ENCODE measurements around the gene CEP170B.
"Not testable (repeated sequence)": the region's sequence is repeated elsewhere in the genome, so short reads cannot be mapped to it uniquely, and the experiment has no call there.

The CEP170B gene

GRCh38 chr14:104880584-104881210 is 15.6 kb downstream of the CEP170B start:
- Histone ChIP-seq H3K9ac (ENCODE audit: low read length) (no peak overlapping the region), H3K36me3 (ENCODE audit: control insufficient read depth, insufficient read depth, low read length) (peaks cover 10% of the 10 kb centered on the region), H3K27me3 (ENCODE audit: control insufficient read depth, insufficient read depth, low read length) (no peaks in the 10 kb centered on the region), H3K4me1 (ENCODE audit: control insufficient read depth, insufficient read depth, low read length) (no peaks in the 10 kb centered on the region), H3K27ac (ENCODE audit: low read depth, low read length) (no peak overlapping the region), H3K4me3 (ENCODE audit: low read length) (no peak overlapping the region)

- no peaks in the 10 kb centered on the region for H3K4me1 ChIP-seq (ENCODE audit: control insufficient read depth, insufficient read depth, low read length)
- no peak overlapping the region for H3K27ac ChIP-seq (ENCODE audit: low read depth, low read length)
- H3K36me3 ChIP-seq (ENCODE audit: control insufficient read depth, insufficient read depth, low read length), result peaks cover 10% of the 10 kb centered on the region
- no peaks in the 10 kb centered on the region for H3K27me3 ChIP-seq (ENCODE audit: control insufficient read depth, insufficient read depth, low read length)
- H3K9ac ChIP-seq (ENCODE audit: low read length), result no peak overlapping the region
- H3K4me3 ChIP-seq (ENCODE audit: low read length), result no peak overlapping the region
These were observed 16.4 kb downstream of the CEP170B start for GRCh38 chr14:104881369-104881979.

- Histone ChIP-seq H3K4me1 (ENCODE audit: control insufficient read depth, insufficient read depth, low read length) (no peaks in the 10 kb centered on the region), H3K9ac (ENCODE audit: low read length) (no peak overlapping the region), H3K36me3 (ENCODE audit: control insufficient read depth, insufficient read depth, low read length) (peaks cover 10% of the 10 kb centered on the region), H3K27me3 (ENCODE audit: control insufficient read depth, insufficient read depth, low read length) (no peaks in the 10 kb centered on the region), H3K27ac (ENCODE audit: low read depth, low read length) (no peak overlapping the region), H3K4me3 (ENCODE audit: low read length) (no peak overlapping the region)
These were observed 17.4 kb downstream of the CEP170B start for GRCh38 chr14:104882325-104882973.

- Histone ChIP-seq H3K4me1 (ENCODE audit: control insufficient read depth, insufficient read depth, low read length) (no peaks in the 10 kb centered on the region), H3K27me3 (ENCODE audit: control insufficient read depth, insufficient read depth, low read length) (no peaks in the 10 kb centered on the region), H3K9ac (ENCODE audit: low read length) (no peak overlapping the region), H3K4me3 (ENCODE audit: low read length) (no peak overlapping the region), H3K27ac (ENCODE audit: low read depth, low read length) (no peak overlapping the region), H3K36me3 (ENCODE audit: control insufficient read depth, insufficient read depth, low read length) (peaks cover 10% of the 10 kb centered on the region)
These were observed 18.1 kb downstream of the CEP170B start for GRCh38 chr14:104882991-104883660.

GRCh38 chr14:104883681-104884361 is 18.8 kb downstream of the CEP170B start:
- no peaks in the 10 kb centered on the region for H3K4me1 ChIP-seq (ENCODE audit: control insufficient read depth, insufficient read depth, low read length)
- H3K36me3 ChIP-seq (ENCODE audit: control insufficient read depth, insufficient read depth, low read length), result peaks cover 7% of the 10 kb centered on the region
- no peak overlapping the region for H3K27ac ChIP-seq (ENCODE audit: low read depth, low read length)
- H3K4me3 ChIP-seq (ENCODE audit: low read length), result no peak overlapping the region
- H3K27me3 ChIP-seq (ENCODE audit: control insufficient read depth, insufficient read depth, low read length), result no peaks in the 10 kb centered on the region
- no peak overlapping the region for H3K9ac ChIP-seq (ENCODE audit: low read length)

- not testable (repeated sequence) for H3K4me3 ChIP-seq (ENCODE audit: low read length); H3K27me3 ChIP-seq (ENCODE audit: control insufficient read depth, insufficient read depth, low read length); H3K36me3 ChIP-seq (ENCODE audit: control insufficient read depth, insufficient read depth, low read length); H3K4me1 ChIP-seq (ENCODE audit: control insufficient read depth, insufficient read depth, low read length); H3K9ac ChIP-seq (ENCODE audit: low read length); H3K27ac ChIP-seq (ENCODE audit: low read depth, low read length)
These were observed 19.3 kb downstream of the CEP170B start for GRCh38 chr14:104884381-104884780.

- peaks cover 4% of the 10 kb centered on the region for H3K36me3 ChIP-seq (ENCODE audit: control insufficient read depth, insufficient read depth, low read length)
- no peaks in the 10 kb centered on the region for H3K4me1 ChIP-seq (ENCODE audit: control insufficient read depth, insufficient read depth, low read length)
- no peak overlapping the region for H3K27ac ChIP-seq (ENCODE audit: low read depth, low read length)
- H3K9ac ChIP-seq (ENCODE audit: low read length), result no peak overlapping the region
- no peak overlapping the region for H3K4me3 ChIP-seq (ENCODE audit: low read length)
- no peaks in the 10 kb centered on the region for H3K27me3 ChIP-seq (ENCODE audit: control insufficient read depth, insufficient read depth, low read length)
These were observed 20.2 kb downstream of the CEP170B start for GRCh38 chr14:104885031-104885972.

GRCh38 chr14:104885973-104886689 is 21.1 kb downstream of the CEP170B start:
- Histone ChIP-seq H3K27ac (ENCODE audit: low read depth, low read length) (no peak overlapping the region), H3K36me3 (ENCODE audit: control insufficient read depth, insufficient read depth, low read length) (no peaks in the 10 kb centered on the region), H3K4me1 (ENCODE audit: control insufficient read depth, insufficient read depth, low read length) (no peaks in the 10 kb centered on the region), H3K4me3 (ENCODE audit: low read length) (no peak overlapping the region), H3K27me3 (ENCODE audit: control insufficient read depth, insufficient read depth, low read length) (no peaks in the 10 kb centered on the region), H3K9ac (ENCODE audit: low read length) (no peak overlapping the region)

GRCh38 chr14:104886690-104887622 is 21.9 kb downstream of the CEP170B start:
- H3K4me3 ChIP-seq (ENCODE audit: low read length), result no peak overlapping the region
- no peaks in the 10 kb centered on the region for H3K36me3 ChIP-seq (ENCODE audit: control insufficient read depth, insufficient read depth, low read length)
- H3K27ac ChIP-seq (ENCODE audit: low read depth, low read length), result no peak overlapping the region
- no peaks in the 10 kb centered on the region for H3K27me3 ChIP-seq (ENCODE audit: control insufficient read depth, insufficient read depth, low read length)
- no peak overlapping the region for H3K9ac ChIP-seq (ENCODE audit: low read length)
- no peaks in the 10 kb centered on the region for H3K4me1 ChIP-seq (ENCODE audit: control insufficient read depth, insufficient read depth, low read length)

- no peak overlapping the region for H3K27ac ChIP-seq (ENCODE audit: low read depth, low read length)
- H3K36me3 ChIP-seq (ENCODE audit: control insufficient read depth, insufficient read depth, low read length), result no peaks in the 10 kb centered on the region
- H3K4me3 ChIP-seq (ENCODE audit: low read length), result no peak overlapping the region
- H3K27me3 ChIP-seq (ENCODE audit: control insufficient read depth, insufficient read depth, low read length), result no peaks in the 10 kb centered on the region
- no peak overlapping the region for H3K9ac ChIP-seq (ENCODE audit: low read length)
- H3K4me1 ChIP-seq (ENCODE audit: control insufficient read depth, insufficient read depth, low read length), result no peaks in the 10 kb centered on the region
These were observed 22.8 kb downstream of the CEP170B start for GRCh38 chr14:104887623-104888488.
